GM23248 (cell line): Measurements from ENCODE around the gene HSPA12A. TPM values are rescaled to one million over a fixed set of nuclear protein-coding genes. Genes with fewer than 3 reads are reported as not detected.

Source experiments
- DNase-seq: peaks from one replicate; pipeline ENCODE4 v3.0.0-alpha.2; 2015
- H2AFZ ChIP-seq: fragments of 200-600 bp; sonication (generic); 2 replicates; pipeline ENCODE4 v1.6.1; 2016; ENCODE audit warnings: antibody characterized with exemption
- H3F3A ChIP-seq: fragments of 200-600 bp; sonication (generic); 2 replicates; pipeline ENCODE4 v1.6.1; 2016; ENCODE audit warnings: mild to moderate bottlenecking, antibody characterized with exemption, mixed run types; ENCODE audit not compliant: insufficient read depth
- H3K27ac ChIP-seq: fragments of 200-600 bp; sonication (generic); 2 replicates; pipeline ENCODE4 v1.5.1; 2016; ENCODE audit warnings: mild to moderate bottlenecking
- H3K27me3 ChIP-seq: fragments of 200-600 bp; sonication (generic); replicated peaks from 2 replicates; pipeline ENCODE4 v1.6.1; 2016; ENCODE audit warnings: mild to moderate bottlenecking; ENCODE audit not compliant: insufficient read depth
- H3K36me3 ChIP-seq: fragments of 200-600 bp; sonication (generic); 2 replicates; pipeline ENCODE4 v1.6.1; 2016; ENCODE audit warnings: low read depth, mild to moderate bottlenecking
- H3K4me1 ChIP-seq: fragments of 200-600 bp; sonication (generic); 2 replicates; pipeline ENCODE4 v1.6.1; 2016; ENCODE audit warnings: mild to moderate bottlenecking; ENCODE audit not compliant: insufficient read depth
- H3K4me2 ChIP-seq: fragments of 200-600 bp; sonication (generic); one replicate; pipeline ENCODE4 v1.6.1; 2016; ENCODE audit warnings: mild to moderate bottlenecking; ENCODE audit not compliant: unreplicated experiment
- H3K4me3 ChIP-seq: fragments of 200-600 bp; sonication (generic); 2 replicates; pipeline ENCODE4 v1.5.1; 2016; ENCODE audit warnings: mild to moderate bottlenecking
- H3K79me2 ChIP-seq: fragments of 200-600 bp; sonication (generic); 2 replicates; pipeline ENCODE4 v1.6.1; 2016; ENCODE audit warnings: mild to moderate bottlenecking; ENCODE audit not compliant: insufficient read depth
- H3K9ac ChIP-seq: fragments of 200-600 bp; sonication (generic); 2 replicates; pipeline ENCODE4 v1.6.1; 2016; ENCODE audit warnings: mild to moderate bottlenecking
- H3K9me2 ChIP-seq: fragments of 200-600 bp; sonication (generic); 2 replicates; pipeline ENCODE4 v1.6.1; 2016; ENCODE audit warnings: mixed run types, mild to moderate bottlenecking, moderate library complexity; ENCODE audit not compliant: insufficient read depth
- H3K9me3 ChIP-seq: fragments of 200-600 bp; sonication (generic); one replicate; pipeline ENCODE4 v1.6.1; 2017; ENCODE audit warnings: low read depth
- H4K20me1 ChIP-seq: fragments of 200-600 bp; sonication (generic); 2 replicates; pipeline ENCODE4 v1.6.0; 2016; ENCODE audit not compliant: insufficient read depth
- EZH2 ChIP-seq: fragments of 200-600 bp; sonication (generic); IDR thresholded peaks from 2 replicates; pipeline ENCODE4 v1.6.1; 2018; ENCODE audit warnings: antibody characterized with exemption, mild to moderate bottlenecking; ENCODE audit not compliant: insufficient read depth, poor library complexity, severe bottlenecking
- EZH2phosphoT487 ChIP-seq: fragments of 200-600 bp; sonication (generic); IDR thresholded peaks from 2 replicates; pipeline ENCODE4 v1.6.1; 2018; ENCODE audit warnings: antibody characterized with exemption, moderate library complexity, mild to moderate bottlenecking, low read depth; ENCODE audit not compliant: insufficient read depth
- WGBS, 2 experiments: methylation state at CpG; one replicate each; pipeline ENCODE4 v1.1.6; 2015 to 2017; ENCODE audit warnings: low lambda C conversion rate in 2 of 2, low coverage in 1 of 2; ENCODE audit errors: missing lambda C conversion rate in 2 of 2; 5-methylcytosine and 5-hydroxymethylcytosine counted together
- in situ Hi-C: fragments of 300-500 bp; cut with MboI; formaldehyde crosslinking; loops from 2 replicates; pipeline ENCODE4 v1.15.0; 2020
- polyA plus RNA-seq: library from polyadenylated mRNA; unstranded; fragments of >200 nt; fragmentation: Nextera tagmentation; extraction: Ambion mirVana; gene quantifications from 2 replicates; pipeline ENCODE4 v1.2.1, GENCODE V29; 2016
- total RNA-seq: library from RNA; depleted of rRNA; stranded (reverse); fragments of >200 nt; shearing (Covaris generic); gene quantifications from 2 replicates; pipeline ENCODE4 v1.2.3, GENCODE V29; 2014

The HSPA12A gene
- total and polyA plus RNA-seq, 2 experiments from 2014 or later: 4.8 to 5.6 TPM

DNA sequence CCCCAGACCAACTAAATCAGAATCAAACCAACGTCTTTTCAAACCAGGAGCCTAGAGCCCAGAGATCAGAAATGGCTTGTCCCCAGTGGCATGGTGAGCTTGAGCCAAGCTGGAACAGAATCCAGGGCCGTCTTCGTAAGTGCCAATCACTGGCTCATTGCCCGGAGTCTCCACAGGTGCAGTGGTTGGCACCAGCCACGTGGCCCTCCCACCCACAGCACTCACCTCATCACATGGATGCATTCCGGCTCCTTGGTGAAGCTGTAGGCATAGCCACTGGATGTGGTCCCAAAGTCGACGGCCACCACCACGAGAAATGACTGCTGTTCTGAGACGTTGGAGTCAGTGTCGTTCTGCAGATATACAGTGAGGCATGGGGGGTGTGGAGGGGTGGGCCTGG lies 37.4 kb downstream of the HSPA12A start:
- H3K79me2 ChIP-seq: no peaks in the 10 kb centered on the region
- no peak overlapping the region for H3K4me3 ChIP-seq
- TF ChIP-seq EZH2phosphoT487: no peak
- DNase-seq: no peak
- H3F3A ChIP-seq: peaks cover 23% of the 10 kb centered on the region
- in situ Hi-C loops: no loop called here
- no peaks in the 10 kb centered on the region for H3K27me3 ChIP-seq
- no peaks in the 10 kb centered on the region for H3K36me3 ChIP-seq
- no peak overlapping the region for H3K9ac ChIP-seq
- H2AFZ ChIP-seq: no peak overlapping the region
- H3K4me1 ChIP-seq: peaks cover 14% of the 10 kb centered on the region
- H3K27ac ChIP-seq: no peak overlapping the region
- H3K4me2 ChIP-seq: no peak overlapping the region
- H3K9me2 ChIP-seq: no peaks in the 10 kb centered on the region
- H4K20me1 ChIP-seq: no peaks in the 10 kb centered on the region
- no peaks in the 10 kb centered on the region for H3K9me3 ChIP-seq
- WGBS, 2 experiments: 94% methylated on average over 11 of the region's 11 CpGs

DNA sequence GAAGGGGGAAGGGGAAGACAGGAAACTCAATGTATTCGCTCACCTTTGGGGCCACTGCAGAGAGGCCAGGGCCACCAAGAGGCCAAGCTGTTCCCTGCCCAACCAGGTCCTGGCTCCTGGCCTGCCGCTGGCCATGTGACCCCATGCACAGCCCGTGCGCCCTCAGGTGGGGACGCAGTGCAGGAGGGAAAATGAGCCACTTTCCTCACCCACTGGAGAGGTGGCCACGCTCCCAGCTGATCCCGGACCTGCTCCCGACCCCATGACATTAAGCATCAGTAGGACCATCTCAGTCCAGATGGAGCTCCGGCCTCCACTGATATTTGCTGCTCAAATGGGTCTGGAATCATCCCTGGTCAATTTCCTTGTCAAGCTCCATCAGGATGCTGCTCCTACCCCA lies 40.2 kb downstream of the HSPA12A start:
- H3K4me1 ChIP-seq: no peaks in the 10 kb centered on the region
- no peak overlapping the region for H3K9ac ChIP-seq
- no peaks in the 10 kb centered on the region for H3F3A ChIP-seq
- H2AFZ ChIP-seq: no peak overlapping the region
- H3K9me3 ChIP-seq: no peaks in the 10 kb centered on the region
- DNase-seq: no peak
- no peaks in the 10 kb centered on the region for H4K20me1 ChIP-seq
- TF ChIP-seq EZH2phosphoT487 (no peak), EZH2 (no peak)
- no peak overlapping the region for H3K27ac ChIP-seq
- H3K4me3 ChIP-seq: no peak overlapping the region
- no peaks in the 10 kb centered on the region for H3K27me3 ChIP-seq
- WGBS, 2 experiments: 98% methylated on average over 8 of the region's 9 CpGs
- H3K79me2 ChIP-seq: no peaks in the 10 kb centered on the region
- no peaks in the 10 kb centered on the region for H3K9me2 ChIP-seq
- no peak overlapping the region for H3K4me2 ChIP-seq
- no peaks in the 10 kb centered on the region for H3K36me3 ChIP-seq
- in situ Hi-C loops: no loop called here

GRCh38 chr10:116699471-116700150 lies 42.8 kb downstream of the HSPA12A start:
- Histone ChIP-seq H4K20me1 (no peaks in the 10 kb centered on the region), H3K9ac (no peak overlapping the region), H3K4me3 (no peak overlapping the region), H3K79me2 (no peaks in the 10 kb centered on the region), H3F3A (no peaks in the 10 kb centered on the region), H3K36me3 (no peaks in the 10 kb centered on the region), H2AFZ (no peak overlapping the region), H3K9me3 (no peaks in the 10 kb centered on the region), H3K4me1 (no peaks in the 10 kb centered on the region), H3K4me2 (no peak overlapping the region), H3K9me2 (no peaks in the 10 kb centered on the region), H3K27ac (no peak overlapping the region), H3K27me3 (no peaks in the 10 kb centered on the region)
- TF ChIP-seq EZH2phosphoT487 (no peak), EZH2 (no peak)
- 60 to 65% methylated on average over 5 of the region's 5 CpGs for WGBS, 2 experiments
- no peak for DNase-seq
- in situ Hi-C loops: no loop called here

GRCh38 chr10:116699049-116699448 lies 43.3 kb downstream of the HSPA12A start:
- Histone ChIP-seq H3K9ac (no peak overlapping the region), H3K27ac (no peak overlapping the region), H3K4me2 (no peak overlapping the region), H3K36me3 (no peaks in the 10 kb centered on the region), H3K79me2 (no peaks in the 10 kb centered on the region), H3K4me3 (no peak overlapping the region), H2AFZ (no peak overlapping the region), H3K9me2 (no peaks in the 10 kb centered on the region), H3K4me1 (no peaks in the 10 kb centered on the region), H3K27me3 (no peaks in the 10 kb centered on the region), H3K9me3 (no peaks in the 10 kb centered on the region), H4K20me1 (no peaks in the 10 kb centered on the region), H3F3A (no peaks in the 10 kb centered on the region)
- 89 to 90% methylated on average over 9 of the region's 9 CpGs for WGBS, 2 experiments
- no peak for TF ChIP-seq EZH2phosphoT487
- no peak for TF ChIP-seq EZH2
- in situ Hi-C loops: no loop called here
- no peak for DNase-seq

DNA sequence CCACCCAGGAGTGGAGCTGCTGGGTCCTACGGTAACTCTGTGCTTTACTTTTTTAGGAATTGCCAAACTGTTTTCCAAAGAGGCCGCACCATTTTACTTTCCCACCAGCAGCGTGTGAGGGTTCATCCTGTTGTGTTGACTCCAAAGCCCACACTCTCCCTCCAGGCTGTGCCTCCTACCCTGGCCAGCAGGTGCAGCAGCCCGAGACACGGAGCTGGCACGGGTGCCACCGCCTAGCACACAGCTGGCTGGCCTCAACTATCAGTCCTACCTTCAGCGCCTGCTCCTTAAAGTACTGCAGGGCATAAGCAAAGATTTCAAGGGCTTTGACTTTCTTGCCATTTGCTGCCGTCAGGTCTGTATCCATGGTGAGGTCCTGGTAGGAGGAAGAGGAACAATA lies 44.0 kb downstream of the HSPA12A start:
- no peak for DNase-seq
- Histone ChIP-seq H3F3A (no peaks in the 10 kb centered on the region), H3K9me3 (no peaks in the 10 kb centered on the region), H3K4me1 (no peaks in the 10 kb centered on the region), H3K9me2 (no peaks in the 10 kb centered on the region), H3K4me3 (no peak overlapping the region), H3K79me2 (no peaks in the 10 kb centered on the region), H2AFZ (no peak overlapping the region), H3K27ac (no peak overlapping the region), H4K20me1 (no peaks in the 10 kb centered on the region), H3K27me3 (no peaks in the 10 kb centered on the region), H3K36me3 (no peaks in the 10 kb centered on the region), H3K4me2 (no peak overlapping the region), H3K9ac (no peak overlapping the region)
- TF ChIP-seq EZH2 (no peak), EZH2phosphoT487 (no peak)
- in situ Hi-C loops: no loop called here
- WGBS, 2 experiments: 93 to 94% methylated on average over 9 of the region's 9 CpGs
